Esophagus (tissue), 2 donors: ENCODE measurements around the gene LAP3. TPM values are rescaled to one million over a fixed set of nuclear protein-coding genes. Genes with fewer than 3 reads are reported as not detected.
"Not testable (repeated sequence)": the region's sequence is repeated elsewhere in the genome, so short reads cannot be mapped to it uniquely, and the experiment has no call there.

Experiments used
- H3K27ac ChIP-seq, 2 donors: one replicate each; pipeline ENCODE4 v1.5.1; 2013; ENCODE audit warnings: low read depth in 2 of 2, mild to moderate bottlenecking in 2 of 2, inconsistent platforms in 1 of 2, low read length in 1 of 2, moderate library complexity in 1 of 2
- H3K27me3 ChIP-seq, 2 donors: one replicate each; pipeline ENCODE4 v1.6.1; 2013; ENCODE audit warnings: low read length in 2 of 2, control low read depth in 1 of 2, mild to moderate bottlenecking in 1 of 2; ENCODE audit not compliant: insufficient read depth in 2 of 2, control insufficient read depth in 1 of 2
- H3K36me3 ChIP-seq, 2 donors: one replicate each; pipeline ENCODE4 v1.6.1; 2013; ENCODE audit warnings: low read length in 1 of 2; ENCODE audit not compliant: control insufficient read depth in 2 of 2, insufficient read depth in 2 of 2
- H3K4me1 ChIP-seq, 2 donors: one replicate each; pipeline ENCODE4 v1.6.1; 2013; ENCODE audit warnings: low read length in 1 of 2; ENCODE audit not compliant: control insufficient read depth in 2 of 2, insufficient read depth in 2 of 2
- H3K4me3 ChIP-seq, 2 donors: one replicate each; pipeline ENCODE4 v1.5.1; 2013; ENCODE audit warnings: low read length in 2 of 2, mild to moderate bottlenecking in 2 of 2, low read depth in 1 of 2, moderate library complexity in 1 of 2
- H3K9me3 ChIP-seq, 2 donors: one replicate each; pipeline ENCODE4 v1.6.1; 2013; ENCODE audit warnings: mild to moderate bottlenecking in 2 of 2, low read depth in 1 of 2, low read length in 1 of 2, moderate library complexity in 1 of 2; ENCODE audit not compliant: control insufficient read depth in 2 of 2, insufficient read depth in 1 of 2
- WGBS, 2 donors: extraction: QIAGEN DNeasy Blood & Tissue Kit; methylation state at CpG; one replicate each; pipeline ENCODE4 v1.1.7; 2013; 5-methylcytosine and 5-hydroxymethylcytosine counted together
- polyA plus RNA-seq, 2 donors: library from polyadenylated mRNA; stranded (reverse); fragments of 200-250 nt; gene quantifications; one replicate each; pipeline ENCODE4 v1.2.3, GENCODE V29; 2013
- donor health status: healthy with polysubstance abuse.
- donor health status: Bipolar disorder and iron deficiency.

The LAP3 gene
- polyA plus RNA-seq, 2 donors = 8.2 to 29.8 TPM

DNA sequence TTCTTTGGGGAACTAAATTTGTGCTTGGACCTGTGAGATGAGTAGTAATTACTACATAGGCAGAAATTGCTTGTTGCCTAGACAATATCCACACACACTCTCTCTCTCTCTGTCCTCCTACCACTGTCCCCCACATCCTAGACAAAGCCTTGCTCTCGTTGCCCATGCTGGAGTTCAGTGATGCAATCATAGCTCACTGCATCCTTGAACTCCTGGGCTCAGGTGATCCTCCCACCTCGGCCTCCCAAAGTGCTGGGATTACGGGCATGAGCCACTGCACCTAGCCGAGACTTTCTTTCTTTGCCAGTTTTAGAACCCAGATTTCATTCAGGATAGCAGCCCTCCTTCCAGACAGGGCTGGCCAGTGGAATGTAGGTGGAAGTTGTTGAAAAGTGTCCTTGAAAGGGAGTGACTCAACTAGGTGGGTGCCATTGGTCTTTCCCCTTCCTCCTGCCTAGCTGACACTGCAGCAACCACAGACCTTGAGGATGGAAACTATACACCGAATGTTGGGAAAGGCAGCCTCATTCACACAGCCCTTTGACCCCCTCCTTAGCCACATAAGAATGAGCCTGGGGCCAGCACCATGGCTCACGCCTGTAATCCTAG is 16.8 kb upstream of the LAP3 start:
- no peak overlapping the region for H3K27ac ChIP-seq
- WGBS, 2 donors = 85 to 87% methylated on average over 6 of the region's 6 CpGs
- no peaks in the 10 kb centered on the region for H3K27me3 ChIP-seq
- no peaks in the 10 kb centered on the region for H3K4me1 ChIP-seq
- no peaks in the 10 kb centered on the region for H3K9me3 ChIP-seq
- no peak overlapping the region for H3K4me3 ChIP-seq
- H3K36me3 ChIP-seq = no peaks in the 10 kb centered on the region

- no peaks in the 10 kb centered on the region for H3K9me3 ChIP-seq
- H3K27me3 ChIP-seq = no peaks in the 10 kb centered on the region
- H3K27ac ChIP-seq = no peak overlapping the region
- no peaks in the 10 kb centered on the region for H3K36me3 ChIP-seq
- WGBS, 2 donors = 73 to 77% methylated on average over 8 of the region's 8 CpGs
- H3K4me1 ChIP-seq = no peaks in the 10 kb centered on the region
- no peak overlapping the region for H3K4me3 ChIP-seq
Measured at GRCh38 chr4:17561195-17561909, 15.6 kb upstream of the LAP3 start.

GRCh38 chr4:17562157-17562556 is 14.8 kb upstream of the LAP3 start:
- 72 to 77% methylated on average over 1 of the region's 1 CpG for WGBS, 2 donors
- no peaks in the 10 kb centered on the region for H3K9me3 ChIP-seq
- H3K36me3 ChIP-seq = no peaks in the 10 kb centered on the region

DNA sequence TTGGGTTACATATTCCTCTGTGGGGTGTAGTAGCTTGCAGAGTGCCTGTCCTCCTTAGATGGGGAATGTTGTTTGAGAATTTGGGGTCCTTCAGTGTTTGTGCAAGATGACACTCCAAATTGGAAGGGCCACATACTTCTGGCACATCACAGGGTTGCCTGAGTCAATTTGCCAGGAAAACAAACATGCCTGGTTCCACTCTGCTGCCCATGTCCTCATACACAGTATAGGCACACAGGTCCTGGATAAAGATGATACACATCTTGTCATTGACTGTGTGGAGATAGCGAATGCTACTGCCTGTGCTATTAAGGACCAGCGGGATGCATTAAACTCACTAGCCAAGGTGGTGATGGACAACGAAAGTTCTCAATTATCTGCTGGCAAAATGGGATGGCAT is 11.2 kb upstream of the LAP3 start:
- Histone ChIP-seq H3K4me1 (no peaks in the 10 kb centered on the region), H3K27me3 (no peaks in the 10 kb centered on the region), H3K4me3 (no peak overlapping the region), H3K27ac (no peak overlapping the region), H3K36me3 (no peaks in the 10 kb centered on the region), H3K9me3 (no peaks in the 10 kb centered on the region)
- WGBS, 2 donors = 92% methylated on average over 3 of the region's 3 CpGs

More at GRCh38 chr4:17562157-17562556, 14.8 kb upstream of the LAP3 start:
- Histone ChIP-seq H3K4me3 (no peak overlapping the region), H3K4me1 (no peaks in the 10 kb centered on the region), H3K27me3 (no peaks in the 10 kb centered on the region), H3K27ac (no peak overlapping the region)

- H3K27me3 ChIP-seq = no peaks in the 10 kb centered on the region
- no peak overlapping the region for H3K27ac ChIP-seq
- no peaks in the 10 kb centered on the region for H3K9me3 ChIP-seq
- 79 to 80% methylated on average over 2 of the region's 2 CpGs for WGBS, 2 donors
- H3K4me1 ChIP-seq = no peaks in the 10 kb centered on the region
- no peak overlapping the region for H3K4me3 ChIP-seq
- H3K36me3 ChIP-seq = no peaks in the 10 kb centered on the region
Measured at GRCh38 chr4:17567271-17567670, 9.7 kb upstream of the LAP3 start.

GRCh38 chr4:17574206-17574605 is 2.8 kb upstream of the LAP3 start:
- Histone ChIP-seq H3K27ac (no peak overlapping the region), H3K36me3 (no peaks in the 10 kb centered on the region), H3K9me3 (no peaks in the 10 kb centered on the region), H3K4me1 (no peaks in the 10 kb centered on the region), H3K27me3 (no peaks in the 10 kb centered on the region), H3K4me3 (no peak overlapping the region)
- 91 to 95% methylated on average over 4 of the region's 4 CpGs for WGBS, 2 donors

DNA sequence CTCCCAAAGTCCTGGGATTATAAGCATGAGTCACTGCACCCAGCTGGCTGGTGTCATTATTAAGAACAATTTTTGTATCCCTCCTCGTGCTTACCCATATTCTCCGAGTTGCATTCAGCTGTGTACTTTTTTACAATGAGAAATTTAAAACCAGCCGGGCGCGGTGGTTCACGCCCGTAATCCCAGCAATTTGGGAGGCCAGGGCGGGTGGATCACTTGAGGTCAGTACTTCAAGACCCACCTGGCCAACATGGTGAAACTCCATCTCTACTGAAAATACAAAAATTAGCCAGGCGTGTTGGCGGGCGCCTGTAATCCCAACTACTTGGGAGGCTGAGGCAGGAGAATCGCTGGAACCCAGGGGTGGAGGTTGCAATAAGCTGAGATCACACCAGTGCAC is 1.8 kb upstream of the LAP3 start:
- not testable (repeated sequence) for H3K9me3 ChIP-seq, H3K36me3 ChIP-seq, H3K27me3 ChIP-seq, H3K4me3 ChIP-seq, H3K27ac ChIP-seq, H3K4me1 ChIP-seq
- 93 to 94% methylated on average over 12 of the region's 12 CpGs for WGBS, 2 donors

DNA sequence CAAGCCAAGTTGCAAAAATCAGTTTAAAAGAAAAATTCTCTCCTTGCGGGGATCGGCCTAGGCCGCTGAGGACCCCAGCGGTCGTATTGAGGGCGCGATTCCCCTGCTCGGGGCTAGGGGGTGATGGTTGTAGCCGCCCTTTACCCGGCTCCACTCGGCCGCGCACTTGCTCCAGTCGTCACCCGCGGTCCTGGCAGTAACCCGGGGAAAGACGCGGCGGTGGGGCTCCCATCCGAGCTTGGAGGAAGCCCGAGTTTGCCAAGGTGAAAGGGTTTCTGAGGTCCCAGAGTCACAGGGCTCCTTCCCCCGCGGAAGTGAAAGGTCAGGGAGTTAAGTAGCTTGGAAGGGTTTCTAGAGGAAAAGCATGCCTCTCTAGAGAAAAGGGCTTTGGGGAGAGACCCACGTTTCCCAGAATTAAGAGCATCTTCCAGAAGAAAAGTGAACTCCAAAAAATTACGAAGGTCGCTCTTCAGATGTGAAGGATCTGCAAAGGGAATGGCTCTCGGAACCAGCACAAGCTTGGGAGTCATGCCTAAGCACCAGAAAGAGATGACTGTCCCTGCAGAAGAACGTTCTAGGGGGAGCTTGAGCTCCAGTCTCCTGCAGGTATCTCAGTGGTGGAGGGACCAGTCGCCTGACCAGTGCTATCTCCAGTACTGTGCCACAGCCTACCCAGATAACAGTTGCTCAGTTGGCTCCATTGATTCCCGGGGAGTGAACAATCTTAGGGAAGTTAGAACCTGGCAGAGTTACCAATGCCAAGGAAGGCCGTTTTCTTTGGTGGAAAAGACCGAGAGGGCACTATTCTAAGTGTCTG is 875 bp downstream of the LAP3 start:
- Histone ChIP-seq H3K27ac (peak overlapping the region; percentile 95 to 97), H3K36me3 (peaks cover 0 to 2% of the 10 kb centered on the region in 2 donors), H3K9me3 (no peaks in the 10 kb centered on the region), H3K27me3 (no peaks in the 10 kb centered on the region), H3K4me1 (no peaks in the 10 kb centered on the region), H3K4me3 (peak overlapping the region; percentile 87 to 91)
- 3 to 4% methylated on average over 33 of the region's 33 CpGs for WGBS, 2 donors

- H3K4me3 ChIP-seq = peak overlapping the region in 1 of 2 donors; percentile 91
- peak overlapping the region in 1 of 2 donors; percentile 95 for H3K27ac ChIP-seq
- H3K27me3 ChIP-seq = no peaks in the 10 kb centered on the region
- H3K9me3 ChIP-seq = no peaks in the 10 kb centered on the region
- whole genome bisulfite sequencing, 2 donors = 50 to 53% methylated on average over 6 of the region's 6 CpGs
- H3K4me1 ChIP-seq = no peaks in the 10 kb centered on the region
- peaks cover 0 to 7% of the 10 kb centered on the region in 2 donors for H3K36me3 ChIP-seq
Measured at GRCh38 chr4:17578482-17578891, 1.5 kb downstream of the LAP3 start.
